Hippocampal formation (tissue), 2 donors: ENCODE measurements around the gene ACSBG1.
A peak's percentile ranks its signal among the peaks of the same experiment; 100 is the strongest.
"Not testable (repeated sequence)": the region's sequence is repeated elsewhere in the genome, so short reads cannot be mapped to it uniquely, and the experiment has no call there.

Source experiments
- DNase-seq, 2 donors: peaks; one replicate each; lab custom pipeline; 2025; lab: John Stamatoyannopoulos, UW

The ACSBG1 gene

GRCh38 chr15:78251136-78251535, 16.8 kb upstream of the ACSBG1 start:
- DNase-seq, result no peak

GRCh38 chr15:78249131-78249530, 14.8 kb upstream of the ACSBG1 start:
- no peak for DNase-seq

- no peak for DNase-seq
These were observed 13.5 kb upstream of the ACSBG1 start for GRCh38 chr15:78247911-78248310.

- not testable (repeated sequence) for DNase-seq
These were observed 11.7 kb upstream of the ACSBG1 start for GRCh38 chr15:78245976-78246620.

GRCh38 chr15:78245392-78245791, 11.0 kb upstream of the ACSBG1 start:
- DNase-seq, result not testable (repeated sequence)

GRCh38 chr15:78244893-78245292, 10.5 kb upstream of the ACSBG1 start:
- DNase-seq, result no peak

GRCh38 chr15:78244101-78244500, 9.7 kb upstream of the ACSBG1 start:
- no peak for DNase-seq

GRCh38 chr15:78243491-78243941, 9.2 kb upstream of the ACSBG1 start:
- DNase-seq, result peak in 1 of 2 donors; percentile 23

GRCh38 chr15:78243058-78243457, 8.7 kb upstream of the ACSBG1 start:
- DNase-seq, result no peak

- DNase-seq, result peak in 1 of 2 donors; percentile 21
These were observed 7.8 kb upstream of the ACSBG1 start for GRCh38 chr15:78242128-78242527.

GRCh38 chr15:78241017-78241416, 6.7 kb upstream of the ACSBG1 start:
- DNase-seq, result peak; percentile 56 to 79

- DNase-seq, result no peak
These were observed 5.4 kb upstream of the ACSBG1 start for GRCh38 chr15:78239811-78240210.

GRCh38 chr15:78237146-78237545, 2.8 kb upstream of the ACSBG1 start:
- no peak for DNase-seq

GRCh38 chr15:78236491-78236890, 2.1 kb upstream of the ACSBG1 start:
- no peak for DNase-seq

- no peak for DNase-seq
These were observed 869 bp downstream of the ACSBG1 start for GRCh38 chr15:78233496-78233895.

GRCh38 chr15:78232951-78233350, 1.4 kb downstream of the ACSBG1 start:
- no peak for DNase-seq

- DNase-seq, result no peak
These were observed 4.6 kb downstream of the ACSBG1 start for GRCh38 chr15:78229431-78230406.

- DNase-seq, result no peak
These were observed 5.9 kb downstream of the ACSBG1 start for GRCh38 chr15:78228356-78228996.

- no peak for DNase-seq
These were observed 8.4 kb downstream of the ACSBG1 start for GRCh38 chr15:78225783-78226541.

- DNase-seq, result no peak
These were observed 10.3 kb downstream of the ACSBG1 start for GRCh38 chr15:78224023-78224411.

- no peak for DNase-seq
These were observed 10.9 kb downstream of the ACSBG1 start for GRCh38 chr15:78223396-78224022.
